ENCODE results near the gene UBE3B.

Gene UBE3B

DNA sequence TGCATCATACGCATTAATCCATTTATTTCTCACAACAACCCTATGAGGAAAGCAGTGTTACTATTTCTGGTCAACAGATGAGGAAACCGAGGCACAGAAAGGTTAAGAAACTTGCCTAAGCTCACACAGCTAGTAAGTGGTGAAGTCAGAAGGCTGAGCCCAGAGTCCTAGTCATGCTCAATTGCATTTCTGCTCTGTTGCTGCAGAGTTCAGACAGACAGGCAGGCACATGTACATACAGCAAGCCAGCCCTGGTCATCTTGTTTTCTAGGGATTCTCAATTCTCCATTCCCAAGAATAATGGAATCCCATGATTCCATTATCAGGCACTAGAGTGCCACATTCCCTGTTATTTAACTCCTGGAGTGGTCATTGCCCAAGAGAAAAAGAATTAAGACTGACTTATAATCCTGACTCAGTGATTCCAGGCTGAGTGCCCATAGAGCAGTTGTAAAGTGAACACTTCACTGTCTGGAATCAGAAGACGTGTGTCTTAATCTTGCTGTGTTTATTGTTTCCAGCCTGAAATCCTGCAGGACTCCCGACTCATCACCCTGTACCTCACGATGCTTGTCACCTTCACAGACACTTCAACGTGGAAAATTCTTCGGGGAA is 10.7 kb downstream of the UBE3B start:
- no peak for DNase-seq (ENCODE audit: low read depth in 1 of 2, low spot score in 1 of 2)
- Histone ChIP-seq H3K27me3 (ENCODE audit: insufficient read depth, poor library complexity, severe bottlenecking) (no peaks in the 10 kb centered on the region), H3K27ac (replicated peaks) (no peak overlapping the region), H3K4me3 (replicated peaks; ENCODE audit: insufficient read depth, low read length) (no peak overlapping the region)
- TF ChIP-seq, protein P1, sequence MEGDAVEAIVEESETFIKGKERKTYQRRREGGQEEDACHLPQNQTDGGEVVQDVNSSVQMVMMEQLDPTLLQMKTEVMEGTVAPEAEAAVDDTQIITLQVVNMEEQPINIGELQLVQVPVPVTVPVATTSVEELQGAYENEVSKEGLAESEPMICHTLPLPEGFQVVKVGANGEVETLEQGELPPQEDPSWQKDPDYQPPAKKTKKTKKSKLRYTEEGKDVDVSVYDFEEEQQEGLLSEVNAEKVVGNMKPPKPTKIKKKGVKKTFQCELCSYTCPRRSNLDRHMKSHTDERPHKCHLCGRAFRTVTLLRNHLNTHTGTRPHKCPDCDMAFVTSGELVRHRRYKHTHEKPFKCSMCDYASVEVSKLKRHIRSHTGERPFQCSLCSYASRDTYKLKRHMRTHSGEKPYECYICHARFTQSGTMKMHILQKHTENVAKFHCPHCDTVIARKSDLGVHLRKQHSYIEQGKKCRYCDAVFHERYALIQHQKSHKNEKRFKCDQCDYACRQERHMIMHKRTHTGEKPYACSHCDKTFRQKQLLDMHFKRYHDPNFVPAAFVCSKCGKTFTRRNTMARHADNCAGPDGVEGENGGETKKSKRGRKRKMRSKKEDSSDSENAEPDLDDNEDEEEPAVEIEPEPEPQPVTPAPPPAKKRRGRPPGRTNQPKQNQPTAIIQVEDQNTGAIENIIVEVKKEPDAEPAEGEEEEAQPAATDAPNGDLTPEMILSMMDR (IDR thresholded peaks at IDR 0.05; ENCODE audit: insufficient read depth, low read length): no peak
- TF ChIP-seq SPI1 (IDR thresholded peaks at IDR 0.05; ENCODE audit: borderline replicate concordance, low read depth): no peak
- TF ChIP-seq, protein P2, sequence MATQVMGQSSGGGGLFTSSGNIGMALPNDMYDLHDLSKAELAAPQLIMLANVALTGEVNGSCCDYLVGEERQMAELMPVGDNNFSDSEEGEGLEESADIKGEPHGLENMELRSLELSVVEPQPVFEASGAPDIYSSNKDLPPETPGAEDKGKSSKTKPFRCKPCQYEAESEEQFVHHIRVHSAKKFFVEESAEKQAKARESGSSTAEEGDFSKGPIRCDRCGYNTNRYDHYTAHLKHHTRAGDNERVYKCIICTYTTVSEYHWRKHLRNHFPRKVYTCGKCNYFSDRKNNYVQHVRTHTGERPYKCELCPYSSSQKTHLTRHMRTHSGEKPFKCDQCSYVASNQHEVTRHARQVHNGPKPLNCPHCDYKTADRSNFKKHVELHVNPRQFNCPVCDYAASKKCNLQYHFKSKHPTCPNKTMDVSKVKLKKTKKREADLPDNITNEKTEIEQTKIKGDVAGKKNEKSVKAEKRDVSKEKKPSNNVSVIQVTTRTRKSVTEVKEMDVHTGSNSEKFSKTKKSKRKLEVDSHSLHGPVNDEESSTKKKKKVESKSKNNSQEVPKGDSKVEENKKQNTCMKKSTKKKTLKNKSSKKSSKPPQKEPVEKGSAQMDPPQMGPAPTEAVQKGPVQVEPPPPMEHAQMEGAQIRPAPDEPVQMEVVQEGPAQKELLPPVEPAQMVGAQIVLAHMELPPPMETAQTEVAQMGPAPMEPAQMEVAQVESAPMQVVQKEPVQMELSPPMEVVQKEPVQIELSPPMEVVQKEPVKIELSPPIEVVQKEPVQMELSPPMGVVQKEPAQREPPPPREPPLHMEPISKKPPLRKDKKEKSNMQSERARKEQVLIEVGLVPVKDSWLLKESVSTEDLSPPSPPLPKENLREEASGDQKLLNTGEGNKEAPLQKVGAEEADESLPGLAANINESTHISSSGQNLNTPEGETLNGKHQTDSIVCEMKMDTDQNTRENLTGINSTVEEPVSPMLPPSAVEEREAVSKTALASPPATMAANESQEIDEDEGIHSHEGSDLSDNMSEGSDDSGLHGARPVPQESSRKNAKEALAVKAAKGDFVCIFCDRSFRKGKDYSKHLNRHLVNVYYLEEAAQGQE (IDR thresholded peaks at IDR 0.05; ENCODE audit: insufficient replicate concordance, low read depth): no peak
- no peak for TF ChIP-seq GABPA (IDR thresholded peaks at IDR 0.05; ENCODE audit: low read depth)
- TF ChIP-seq POLR2AphosphoS5 (IDR thresholded peaks at IDR 0.05; ENCODE audit: low read depth): no peak

DNA sequence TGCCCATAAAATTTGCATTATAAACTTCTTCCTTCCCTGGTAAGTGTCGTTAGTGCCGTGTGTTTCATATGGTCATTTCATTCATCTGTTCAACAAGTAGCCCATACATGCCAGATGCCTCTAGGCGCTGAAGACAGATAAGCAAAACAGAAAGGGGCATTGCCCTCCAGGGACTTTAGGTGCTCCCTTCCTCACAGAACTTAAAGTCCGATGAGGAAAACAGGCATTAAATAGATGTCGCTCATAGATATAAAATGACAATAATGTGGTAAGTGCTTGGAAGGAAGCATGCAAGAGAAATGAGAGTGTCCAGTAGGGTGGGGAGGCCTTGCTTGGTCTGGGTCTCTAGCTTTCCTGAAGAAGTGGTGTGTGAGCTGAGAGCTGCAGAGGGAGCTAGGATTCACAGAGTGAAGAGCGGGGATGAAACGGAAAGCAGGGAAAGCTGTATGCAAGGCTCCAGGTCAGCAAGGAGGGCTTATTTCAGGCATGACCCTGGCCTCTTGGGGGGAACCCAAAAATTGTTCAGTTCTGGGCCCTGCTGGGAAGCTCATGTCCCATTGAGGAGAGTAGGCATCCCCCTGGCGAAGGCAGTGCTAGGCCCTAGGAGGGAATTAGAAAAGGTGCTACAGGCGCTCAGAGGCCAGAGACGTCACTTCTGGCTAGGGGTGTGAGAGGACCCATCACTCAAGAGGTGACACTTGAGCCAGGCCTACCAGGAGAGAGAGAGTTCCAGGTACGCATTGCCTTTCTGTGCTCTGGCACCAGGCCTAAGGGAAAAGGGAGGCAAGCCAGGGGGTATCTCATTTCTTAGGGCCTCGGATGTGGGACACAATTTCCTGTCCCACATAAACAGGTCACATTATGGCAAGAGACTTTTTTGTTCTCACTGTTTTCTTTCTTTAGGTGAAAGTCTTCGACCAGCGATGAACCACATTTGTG is 11.9 kb downstream of the UBE3B start:
- TF ChIP-seq, protein P2 (IDR thresholded peaks at IDR 0.05; ENCODE audit: insufficient replicate concordance, low read depth): no peak
- TF ChIP-seq, protein P1 (IDR thresholded peaks at IDR 0.05; ENCODE audit: insufficient read depth, low read length): no peak
- TF ChIP-seq POLR2AphosphoS5 (IDR thresholded peaks at IDR 0.05; ENCODE audit: low read depth) (no peak), SPI1 (IDR thresholded peaks at IDR 0.05; ENCODE audit: borderline replicate concordance, low read depth) (no peak), GABPA (IDR thresholded peaks at IDR 0.05; ENCODE audit: low read depth) (no peak)
- no peak overlapping the region for H3K27ac ChIP-seq (replicated peaks)
- H3K4me3 ChIP-seq (replicated peaks; ENCODE audit: insufficient read depth, low read length): no peak overlapping the region
- DNase-seq (ENCODE audit: low read depth in 1 of 2, low spot score in 1 of 2): no peak
- H3K27me3 ChIP-seq (ENCODE audit: insufficient read depth, poor library complexity, severe bottlenecking): no peaks in the 10 kb centered on the region

DNA sequence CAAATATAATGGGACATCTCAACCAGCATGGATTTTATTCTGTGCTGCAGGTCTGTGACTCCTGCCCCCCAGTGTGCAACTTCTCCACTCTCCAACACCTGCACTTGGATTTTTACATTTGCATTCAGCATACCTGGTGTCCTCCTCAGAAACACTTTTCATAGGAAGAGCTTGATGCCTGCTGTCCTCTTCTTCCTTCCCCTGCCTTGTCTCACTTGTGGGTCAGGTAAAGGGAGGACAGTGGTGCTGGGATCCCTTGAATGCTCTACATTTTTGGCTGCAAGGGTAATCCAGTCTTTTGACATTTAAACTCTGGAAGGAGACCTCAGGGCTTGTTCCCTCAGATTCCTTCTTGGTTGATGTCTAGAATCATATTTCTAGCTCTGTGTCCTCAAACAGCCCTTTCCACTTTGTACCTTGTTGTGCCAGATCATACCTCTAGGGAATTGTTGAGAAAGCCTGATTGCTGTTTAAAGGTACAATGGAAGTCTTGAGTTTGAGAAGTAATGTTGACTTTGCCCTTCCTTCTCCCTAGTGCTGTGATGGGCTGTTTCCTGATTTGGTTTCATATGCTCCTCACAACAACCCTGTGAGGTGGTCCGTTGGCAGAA is 12.6 kb downstream of the UBE3B start:
- H3K27ac ChIP-seq (replicated peaks): no peak overlapping the region
- H3K4me3 ChIP-seq (replicated peaks; ENCODE audit: insufficient read depth, low read length): no peak overlapping the region
- H3K27me3 ChIP-seq (ENCODE audit: insufficient read depth, poor library complexity, severe bottlenecking): no peaks in the 10 kb centered on the region
- no peak for DNase-seq (ENCODE audit: low read depth in 1 of 2, low spot score in 1 of 2)
- TF ChIP-seq, protein P2 (IDR thresholded peaks at IDR 0.05; ENCODE audit: insufficient replicate concordance, low read depth): no peak
- TF ChIP-seq POLR2AphosphoS5 (IDR thresholded peaks at IDR 0.05; ENCODE audit: low read depth): no peak
- TF ChIP-seq GABPA (IDR thresholded peaks at IDR 0.05; ENCODE audit: low read depth): no peak
- TF ChIP-seq, protein P1 (IDR thresholded peaks at IDR 0.05; ENCODE audit: insufficient read depth, low read length): no peak
- TF ChIP-seq SPI1 (IDR thresholded peaks at IDR 0.05; ENCODE audit: borderline replicate concordance, low read depth): no peak
